Adrenal gland (tissue), 5 donors: ENCODE measurements around the gene COL18A1.

Experiments used
- CTCF ChIP-seq, 6 experiments: fragments of 450-650 bp in 4 of 6; fragments of 200-600 bp in 2 of 6; sonication (generic) in 1 of 6; IDR thresholded peaks; 1 replicate in 5 of 6; 2 replicates in 1 of 6; pipeline versions ENCODE4 v1.5.1 to v1.8.0; 2016 to 2021; ENCODE audit warnings: antibody characterized with exemption in 6 of 6, mild to moderate bottlenecking in 2 of 6, moderate library complexity in 1 of 6
- POLR2A ChIP-seq, 2 donors: fragments of 450-650 bp; IDR thresholded peaks; one replicate each; pipeline ENCODE4 v1.6.1; 2017; ENCODE audit warnings: antibody characterized with exemption in 2 of 2, mild to moderate bottlenecking in 2 of 2, moderate library complexity in 1 of 2
- donor health status: DM: no; HTN: no; CAD: no.

- no peak for TF ChIP-seq POLR2A (IDR thresholded peaks at IDR 0.05)
- peak in 1 of 6 experiments; percentile 8 for TF ChIP-seq CTCF (IDR thresholded peaks at IDR 0.05)
Observed at GRCh38 chr21:45409466-45410150, 4.6 kb downstream of the COL18A1 start.
